ENCODE measurements around the gene MAPK14.

GRCh38 chr6:36120018-36120417 lies 92.4 kb downstream of the MAPK14 start:
- TF ChIP-seq, protein P1, sequence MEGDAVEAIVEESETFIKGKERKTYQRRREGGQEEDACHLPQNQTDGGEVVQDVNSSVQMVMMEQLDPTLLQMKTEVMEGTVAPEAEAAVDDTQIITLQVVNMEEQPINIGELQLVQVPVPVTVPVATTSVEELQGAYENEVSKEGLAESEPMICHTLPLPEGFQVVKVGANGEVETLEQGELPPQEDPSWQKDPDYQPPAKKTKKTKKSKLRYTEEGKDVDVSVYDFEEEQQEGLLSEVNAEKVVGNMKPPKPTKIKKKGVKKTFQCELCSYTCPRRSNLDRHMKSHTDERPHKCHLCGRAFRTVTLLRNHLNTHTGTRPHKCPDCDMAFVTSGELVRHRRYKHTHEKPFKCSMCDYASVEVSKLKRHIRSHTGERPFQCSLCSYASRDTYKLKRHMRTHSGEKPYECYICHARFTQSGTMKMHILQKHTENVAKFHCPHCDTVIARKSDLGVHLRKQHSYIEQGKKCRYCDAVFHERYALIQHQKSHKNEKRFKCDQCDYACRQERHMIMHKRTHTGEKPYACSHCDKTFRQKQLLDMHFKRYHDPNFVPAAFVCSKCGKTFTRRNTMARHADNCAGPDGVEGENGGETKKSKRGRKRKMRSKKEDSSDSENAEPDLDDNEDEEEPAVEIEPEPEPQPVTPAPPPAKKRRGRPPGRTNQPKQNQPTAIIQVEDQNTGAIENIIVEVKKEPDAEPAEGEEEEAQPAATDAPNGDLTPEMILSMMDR (conservative IDR thresholded peaks at IDR 0.05; ENCODE audit: low read depth, low read length), result no peak
- no peak for TF ChIP-seq EZH2phosphoT487 (IDR thresholded peaks at IDR 0.05; ENCODE audit: borderline replicate concordance, low read length)

Measured in PC-3 (cell line).